Fibroblast of lung (primary cell): ENCODE results near the gene ZNF407. TPM values are rescaled to one million over a fixed set of nuclear protein-coding genes. Genes with fewer than 3 reads are reported as not detected.

ENCODE experiments used
- DNase-seq, 2 donors: peaks; one replicate each; pipeline versions ENCODE4 v3.0.0 to v3.0.0-alpha.2; 2010; ENCODE audit warnings: low read depth in 2 of 2
- H2AFZ ChIP-seq: 2 replicates; pipeline ENCODE4 v1.5.1; 2012; ENCODE audit warnings: low read length, control low read depth, inconsistent platforms
- H3K27ac ChIP-seq: 2 replicates; pipeline ENCODE4 v1.5.1; 2011; ENCODE audit warnings: low read length, control low read depth; ENCODE audit not compliant: insufficient read depth
- H3K27me3 ChIP-seq: 2 replicates; pipeline ENCODE4 v1.5.1; 2011; ENCODE audit warnings: mild to moderate bottlenecking, low read length; ENCODE audit not compliant: control insufficient read depth, insufficient read depth
- H3K36me3 ChIP-seq: 2 replicates; pipeline ENCODE4 v1.5.1; 2011; ENCODE audit warnings: low read length; ENCODE audit not compliant: control insufficient read depth, insufficient read depth
- H3K4me1 ChIP-seq: 2 replicates; pipeline ENCODE4 v1.5.1; 2011; ENCODE audit warnings: low read length; ENCODE audit not compliant: control insufficient read depth, insufficient read depth; ENCODE audit errors: extremely low read depth
- H3K4me2 ChIP-seq: 2 replicates; pipeline ENCODE4 v1.5.1; 2011; ENCODE audit warnings: low read length, control low read depth; ENCODE audit not compliant: insufficient read depth; ENCODE audit errors: extremely low read depth
- H3K4me3 ChIP-seq, 4 experiments: fragments of 200-600 bp in 1 of 4; sonication (generic) in 1 of 4; replicated peaks in 1 of 4; 2 replicates each; pipeline ENCODE4 v1.5.1; 2011 to 2016; ENCODE audit warnings: low read length in 4 of 4, low read depth in 3 of 4, mild to moderate bottlenecking in 3 of 4, control low read depth in 2 of 4, inconsistent platforms in 1 of 4, mixed read lengths in 1 of 4; ENCODE audit not compliant: insufficient read depth in 1 of 4; ENCODE audit errors: control extremely low read depth in 1 of 4
- H3K79me2 ChIP-seq: 2 replicates; pipeline ENCODE4 v1.5.1; 2012; ENCODE audit warnings: mild to moderate bottlenecking, low read length, inconsistent platforms; ENCODE audit not compliant: control insufficient read depth, insufficient read depth
- H3K9ac ChIP-seq: 2 replicates; pipeline ENCODE4 v1.5.1; 2011; ENCODE audit warnings: mild to moderate bottlenecking, low read length, control low read depth; ENCODE audit not compliant: insufficient read depth
- H3K9me3 ChIP-seq: 2 replicates; pipeline ENCODE4 v1.5.1; 2012; ENCODE audit warnings: low read depth, low read length; ENCODE audit not compliant: control insufficient read depth, insufficient read depth
- H4K20me1 ChIP-seq: 2 replicates; pipeline ENCODE4 v1.5.1; 2011; ENCODE audit warnings: low read length; ENCODE audit not compliant: control insufficient read depth, insufficient read depth; ENCODE audit errors: extremely low read depth
- EZH2 ChIP-seq: IDR thresholded peaks from 2 replicates; pipeline ENCODE4 v1.5.1; 2012; ENCODE audit warnings: low read length, control low read depth, mild to moderate bottlenecking; ENCODE audit errors: missing control alignments
- polyA plus RNA-seq, 2 donors: library from polyadenylated mRNA; depleted of rRNA in 1 of 2; stranded (reverse) in 1 of 2; unstranded in 1 of 2; fragments of >200 nt; gene quantifications; 2 replicates each; pipeline ENCODE4 v1.2.1, GENCODE V29; 2011 to 2012; ENCODE audit warnings: missing spikeins in 1 of 2
- total RNA-seq: library from RNA; depleted of rRNA; stranded (reverse); fragments of >200 nt; gene quantifications from 2 replicates; pipeline ENCODE4 v1.2.1, GENCODE V29; 2014
- TF ChIP-seq, protein P1 (sequence below), 2 donors: IDR thresholded peaks in 1 of 2; conservative IDR thresholded peaks in 1 of 2; 1 replicate in 1 of 2; 2 replicates in 1 of 2; pipeline ENCODE4 v1.5.1; 2011 to 2012; ENCODE audit warnings: low read length in 2 of 2, control low read depth in 1 of 2, inconsistent platforms in 1 of 2, low read depth in 1 of 2, mild to moderate bottlenecking in 1 of 2

The ZNF407 gene
- total and polyA plus RNA-seq, 2 donors (not counting 1 experiment from before 2014, with no cell fraction given), result 5.1 to 12.6 TPM

DNA sequence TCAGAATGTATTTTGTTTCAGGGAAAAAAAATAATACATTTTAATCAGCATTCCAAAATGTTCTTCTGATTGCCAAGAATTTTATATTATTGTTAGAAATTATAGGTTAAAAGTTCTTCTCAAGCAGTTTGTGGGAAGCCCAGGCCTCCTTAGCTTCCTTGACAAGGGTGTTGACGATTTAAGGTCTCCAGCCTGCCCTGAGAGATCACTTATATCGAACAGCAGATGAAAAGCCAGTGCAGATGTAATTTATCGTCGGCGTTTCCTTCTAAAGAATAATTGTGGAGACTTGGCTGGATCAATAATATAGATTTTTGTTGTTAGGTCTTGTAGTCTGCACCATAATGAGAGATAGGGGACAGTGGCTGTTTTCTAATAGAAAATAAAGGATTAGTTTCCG lies 280.6 kb downstream of the ZNF407 start:
- H3K4me1 ChIP-seq, result no peaks in the 10 kb centered on the region
- H3K79me2 ChIP-seq, result no peaks in the 10 kb centered on the region
- H3K4me2 ChIP-seq, result no peak overlapping the region
- DNase-seq, result no peak
- no peaks in the 10 kb centered on the region for H3K36me3 ChIP-seq
- TF ChIP-seq, protein P1, sequence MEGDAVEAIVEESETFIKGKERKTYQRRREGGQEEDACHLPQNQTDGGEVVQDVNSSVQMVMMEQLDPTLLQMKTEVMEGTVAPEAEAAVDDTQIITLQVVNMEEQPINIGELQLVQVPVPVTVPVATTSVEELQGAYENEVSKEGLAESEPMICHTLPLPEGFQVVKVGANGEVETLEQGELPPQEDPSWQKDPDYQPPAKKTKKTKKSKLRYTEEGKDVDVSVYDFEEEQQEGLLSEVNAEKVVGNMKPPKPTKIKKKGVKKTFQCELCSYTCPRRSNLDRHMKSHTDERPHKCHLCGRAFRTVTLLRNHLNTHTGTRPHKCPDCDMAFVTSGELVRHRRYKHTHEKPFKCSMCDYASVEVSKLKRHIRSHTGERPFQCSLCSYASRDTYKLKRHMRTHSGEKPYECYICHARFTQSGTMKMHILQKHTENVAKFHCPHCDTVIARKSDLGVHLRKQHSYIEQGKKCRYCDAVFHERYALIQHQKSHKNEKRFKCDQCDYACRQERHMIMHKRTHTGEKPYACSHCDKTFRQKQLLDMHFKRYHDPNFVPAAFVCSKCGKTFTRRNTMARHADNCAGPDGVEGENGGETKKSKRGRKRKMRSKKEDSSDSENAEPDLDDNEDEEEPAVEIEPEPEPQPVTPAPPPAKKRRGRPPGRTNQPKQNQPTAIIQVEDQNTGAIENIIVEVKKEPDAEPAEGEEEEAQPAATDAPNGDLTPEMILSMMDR (conservative IDR thresholded peaks at IDR 0.05 in 1 of 2, IDR thresholded peaks at IDR 0.05 in 1 of 2; ENCODE audit: low read depth in 1 of 2, low read length in 2 of 2), result no peak
- no peak for TF ChIP-seq EZH2
- no peak overlapping the region for H3K27ac ChIP-seq
- H3K27me3 ChIP-seq, result no peaks in the 10 kb centered on the region
- no peak overlapping the region for H3K9ac ChIP-seq
- no peaks in the 10 kb centered on the region for H3K9me3 ChIP-seq
- H4K20me1 ChIP-seq, result no peaks in the 10 kb centered on the region
- H3K4me3 ChIP-seq, result no peak overlapping the region
- no peak overlapping the region for H2AFZ ChIP-seq

DNA sequence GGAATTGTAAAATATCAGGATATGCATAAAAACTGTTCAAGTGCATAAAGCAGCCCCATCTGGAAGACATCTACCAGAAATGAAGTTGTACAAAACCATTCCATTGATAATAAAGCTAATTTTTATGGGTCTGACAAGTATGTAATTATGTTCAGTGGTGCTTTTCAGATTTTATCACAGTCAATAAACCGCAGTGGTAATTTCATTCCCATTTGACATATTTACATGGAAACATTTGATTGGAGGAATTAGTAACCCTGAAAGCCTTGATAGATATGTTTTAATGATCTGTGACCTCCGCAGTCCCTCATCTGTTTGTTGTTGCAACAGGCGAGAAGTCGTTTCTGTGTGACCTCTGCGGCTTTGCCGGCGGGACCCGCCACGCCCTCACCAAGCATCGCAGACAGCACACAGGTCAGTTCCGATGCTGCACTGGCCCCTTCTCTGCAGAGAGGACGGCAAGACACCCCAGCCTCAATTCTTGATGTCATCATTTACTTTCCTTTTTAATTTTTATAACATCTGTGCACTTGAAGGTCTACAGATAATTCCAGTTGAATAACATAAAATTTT lies 283.1 kb downstream of the ZNF407 start:
- H3K9ac ChIP-seq, result no peak overlapping the region
- no peak overlapping the region for H3K4me3 ChIP-seq
- H3K79me2 ChIP-seq, result no peaks in the 10 kb centered on the region
- no peaks in the 10 kb centered on the region for H3K4me1 ChIP-seq
- no peak overlapping the region for H3K4me2 ChIP-seq
- no peaks in the 10 kb centered on the region for H3K27me3 ChIP-seq
- TF ChIP-seq EZH2, result no peak
- TF ChIP-seq, protein P1 (conservative IDR thresholded peaks at IDR 0.05 in 1 of 2, IDR thresholded peaks at IDR 0.05 in 1 of 2; ENCODE audit: low read depth in 1 of 2, low read length in 2 of 2), result no peak
- H3K36me3 ChIP-seq, result peaks cover 1% of the 10 kb centered on the region
- no peak overlapping the region for H3K27ac ChIP-seq
- H2AFZ ChIP-seq, result no peak overlapping the region
- H3K9me3 ChIP-seq, result no peaks in the 10 kb centered on the region
- no peaks in the 10 kb centered on the region for H4K20me1 ChIP-seq
- DNase-seq, result no peak

- no peaks in the 10 kb centered on the region for H4K20me1 ChIP-seq
- H2AFZ ChIP-seq, result no peak overlapping the region
- no peaks in the 10 kb centered on the region for H3K9me3 ChIP-seq
- H3K27ac ChIP-seq, result no peak overlapping the region
- H3K4me3 ChIP-seq, result no peak overlapping the region
- H3K27me3 ChIP-seq, result no peaks in the 10 kb centered on the region
- no peaks in the 10 kb centered on the region for H3K4me1 ChIP-seq
- TF ChIP-seq EZH2, result no peak
- TF ChIP-seq, protein P1 (conservative IDR thresholded peaks at IDR 0.05 in 1 of 2, IDR thresholded peaks at IDR 0.05 in 1 of 2; ENCODE audit: low read depth in 1 of 2, low read length in 2 of 2), result no peak
- H3K4me2 ChIP-seq, result no peak overlapping the region
- H3K79me2 ChIP-seq, result no peaks in the 10 kb centered on the region
- DNase-seq, result no peak
- no peak overlapping the region for H3K9ac ChIP-seq
- H3K36me3 ChIP-seq, result peaks cover 2% of the 10 kb centered on the region
These were observed 294.5 kb downstream of the ZNF407 start for GRCh38 chr18:74892066-74892627.
